ENCODE data around the gene SESTD1.

GRCh38 chr2:179211355-179211754 lies 53.3 kb downstream of the SESTD1 start:
- TF ChIP-seq CTCF (IDR thresholded peaks at IDR 0.05 in 2 of 3, conservative IDR thresholded peaks at IDR 0.05 in 1 of 3; ENCODE audit: borderline replicate concordance in 1 of 3, insufficient read depth in 1 of 3, low read depth in 2 of 3, low read length in 2 of 3) (no peak), POLR2AphosphoS5 (IDR thresholded peaks at IDR 0.05; ENCODE audit: low read depth, low read length) (no peak), JUND (IDR thresholded peaks at IDR 0.05) (no peak), REST (IDR thresholded peaks at IDR 0.05; ENCODE audit: low read depth) (no peak)

Data from HCT116 (cell line).